MG63 (cell line): ENCODE results near the gene KRTAP1-5. TPM values are rescaled to one million over a fixed set of nuclear protein-coding genes. Genes with fewer than 3 reads are reported as not detected.
"Not testable (repeated sequence)": the region's sequence is repeated elsewhere in the genome, so short reads cannot be mapped to it uniquely, and the experiment has no call there.

Source experiments
- DNase-seq: peaks from one replicate; pipeline ENCODE4 v3.0.0-alpha.2; 2020
- H3K27me3 ChIP-seq: fragments of 250-450 bp; sonication (Bioruptor Pico); 2 replicates; pipeline ENCODE4 v1.5.1; 2020; ENCODE audit warnings: mild to moderate bottlenecking, moderate library complexity
- H3K36me3 ChIP-seq: fragments of 250-450 bp; sonication (Bioruptor Pico); 2 replicates; pipeline ENCODE4 v1.5.1; 2020; ENCODE audit warnings: mild to moderate bottlenecking, moderate library complexity
- H3K4me3 ChIP-seq: fragments of 250-450 bp; sonication (Bioruptor Pico); 2 replicates; pipeline ENCODE4 v1.5.1; 2020; ENCODE audit warnings: mild to moderate bottlenecking, moderate library complexity
- H3K9me3 ChIP-seq: fragments of 250-450 bp; sonication (Bioruptor Pico); 2 replicates; pipeline ENCODE4 v1.5.1; 2020; ENCODE audit warnings: mild to moderate bottlenecking, moderate library complexity
- total RNA-seq: library from RNA; depleted of rRNA; stranded (reverse); fragments of >200 nt; shearing (Covaris generic); gene quantifications from 2 replicates; pipeline ENCODE4 v1.2.3, GENCODE V29; 2014; ENCODE audit warnings: low replicate concordance

Gene KRTAP1-5
- total RNA-seq, 1 experiment from 2014 or later: 1.2 TPM

GRCh38 chr17:41016578-41017215, 10.3 kb downstream of the KRTAP1-5 start:
- no peak for DNase-seq
- no peaks in the 10 kb centered on the region for H3K27me3 ChIP-seq
- no peak overlapping the region for H3K4me3 ChIP-seq
- no peaks in the 10 kb centered on the region for H3K36me3 ChIP-seq
- H3K9me3 ChIP-seq: no peaks in the 10 kb centered on the region; the same call in 1 of the 2 replicates

DNA sequence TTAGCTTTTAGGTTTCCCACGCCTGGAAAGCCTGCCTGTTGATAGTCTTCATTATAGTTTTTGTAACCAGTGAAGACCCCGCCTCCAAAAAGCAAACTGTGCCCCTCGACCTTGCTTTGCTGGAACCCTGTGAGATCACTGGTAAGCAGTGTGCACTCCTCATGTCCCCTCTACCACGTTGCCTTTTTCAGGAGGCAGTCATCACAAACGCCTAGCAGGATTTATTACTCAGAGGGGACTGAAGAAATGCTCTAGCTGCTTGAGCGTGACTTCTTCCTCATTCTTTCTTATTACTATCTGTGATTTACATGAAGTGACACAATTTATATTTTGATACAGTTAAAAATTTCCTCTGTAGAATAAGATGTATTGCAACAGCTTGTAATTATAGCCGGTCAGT, 11.6 kb downstream of the KRTAP1-5 start:
- Histone ChIP-seq H3K36me3 (no peaks in the 10 kb centered on the region), H3K4me3 (no peak overlapping the region), H3K27me3 (no peaks in the 10 kb centered on the region), H3K9me3 (no peaks in the 10 kb centered on the region; the same call in 1 of the 2 replicates)
- no peak for DNase-seq

DNA sequence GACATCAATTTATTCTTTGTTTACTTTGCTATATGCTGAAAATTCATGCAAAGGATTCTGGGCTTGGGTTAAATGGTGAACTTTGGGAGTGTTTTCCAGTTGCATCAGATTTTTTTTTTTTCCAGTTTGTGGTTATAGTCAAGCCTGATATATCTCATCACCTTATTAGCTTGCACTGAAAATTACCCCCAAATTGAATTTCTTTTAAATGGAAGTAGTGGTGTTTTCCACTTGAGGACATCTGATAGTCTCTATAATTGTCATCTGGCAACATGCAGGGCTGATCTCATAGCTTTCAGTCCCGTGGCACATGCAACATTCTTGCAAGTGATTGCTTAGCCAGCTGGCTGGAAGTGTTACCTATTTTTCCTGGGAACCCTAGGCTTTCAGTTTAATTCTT, 13.4 kb downstream of the KRTAP1-5 start:
- DNase-seq: peak; percentile 47
- Histone ChIP-seq H3K36me3 (no peaks in the 10 kb centered on the region), H3K4me3 (no peak overlapping the region), H3K9me3 (no peaks in the 10 kb centered on the region; the same call in 1 of the 2 replicates), H3K27me3 (no peaks in the 10 kb centered on the region)

DNA sequence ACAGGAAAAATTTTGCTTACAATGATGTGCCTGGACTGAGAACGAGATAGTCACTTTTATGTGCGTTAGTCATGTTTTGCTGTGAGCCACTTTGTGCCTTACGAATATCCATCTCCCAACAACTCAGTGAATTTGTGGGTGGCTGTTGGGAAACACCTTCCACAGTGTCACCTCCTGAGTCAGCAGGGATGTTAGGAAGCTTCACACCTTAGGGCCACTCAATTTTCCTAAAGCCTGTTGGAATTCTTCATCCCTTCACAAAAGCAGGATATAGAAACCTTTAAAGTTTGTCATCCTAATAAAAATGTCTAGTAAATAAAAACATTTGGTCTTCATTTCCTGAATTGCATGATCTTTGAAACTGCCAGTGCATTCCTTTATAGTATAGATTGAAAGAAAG, 13.8 kb downstream of the KRTAP1-5 start:
- H3K27me3 ChIP-seq: no peaks in the 10 kb centered on the region
- DNase-seq: no peak
- no peak overlapping the region for H3K4me3 ChIP-seq
- H3K36me3 ChIP-seq: no peaks in the 10 kb centered on the region
- no peaks in the 10 kb centered on the region; the same call in 1 of the 2 replicates for H3K9me3 ChIP-seq

DNA sequence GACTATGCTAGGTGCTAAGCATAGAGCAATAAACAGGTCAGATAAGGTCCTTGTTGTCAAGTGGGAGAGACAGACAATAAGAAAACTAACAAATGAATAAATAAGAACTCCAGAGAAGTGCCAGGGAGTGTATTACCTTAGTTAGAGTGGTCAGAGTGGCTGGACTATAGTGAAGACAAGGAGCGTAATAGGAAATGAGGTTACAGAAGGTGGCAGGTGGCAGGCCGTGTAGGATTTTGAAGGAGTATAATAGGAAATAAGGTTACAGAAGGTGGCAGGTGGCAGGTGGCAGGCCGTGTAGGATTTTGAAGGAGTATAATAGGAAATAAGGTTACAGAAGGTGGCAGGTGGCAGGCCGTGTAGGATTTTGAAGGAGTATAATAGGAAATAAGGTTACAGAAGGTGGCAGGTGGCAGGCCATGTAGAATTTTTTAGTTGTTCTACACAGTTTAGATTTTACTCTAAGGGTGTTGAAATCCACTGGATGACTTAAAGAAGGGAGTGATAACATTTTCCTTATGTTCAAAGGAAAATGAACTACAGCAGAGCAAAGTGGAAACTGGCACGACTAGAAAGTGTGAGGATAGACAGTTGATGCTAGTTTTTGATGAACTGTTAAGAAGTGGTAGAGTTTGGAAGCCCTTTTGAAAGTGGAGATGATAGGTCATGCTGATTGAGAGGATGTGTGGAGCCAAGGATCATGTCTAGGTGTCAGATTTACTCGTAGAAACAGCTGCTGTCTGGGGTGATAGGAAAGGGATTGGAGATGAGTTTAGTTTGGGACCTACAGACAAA, 14.5 kb downstream of the KRTAP1-5 start:
- H3K9me3 ChIP-seq: no peaks in the 10 kb centered on the region; the same call in 1 of the 2 replicates
- no peaks in the 10 kb centered on the region for H3K27me3 ChIP-seq
- no peak overlapping the region for H3K4me3 ChIP-seq
- DNase-seq: no peak
- no peaks in the 10 kb centered on the region for H3K36me3 ChIP-seq

DNA sequence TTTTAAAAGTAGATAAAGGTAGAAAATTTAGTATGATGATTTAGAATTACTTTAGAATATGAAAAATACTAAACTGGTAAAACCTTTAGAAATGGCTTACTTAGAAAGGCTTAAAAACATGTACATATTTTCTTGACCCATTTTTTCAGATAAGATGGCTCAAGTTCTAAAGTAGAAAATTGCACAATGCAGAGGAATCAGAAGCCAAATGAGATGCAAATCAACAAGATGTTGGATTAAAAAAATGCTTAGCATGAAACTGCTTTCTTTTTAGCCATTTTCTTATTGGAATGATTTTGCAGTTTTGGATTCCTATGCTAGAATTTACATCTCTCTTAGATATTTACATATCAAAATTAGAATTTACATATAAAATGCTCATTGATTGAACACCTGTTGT, 16.6 kb downstream of the KRTAP1-5 start:
- H3K36me3 ChIP-seq: no peaks in the 10 kb centered on the region
- H3K4me3 ChIP-seq: no peak overlapping the region
- no peak for DNase-seq
- H3K9me3 ChIP-seq: no peaks in the 10 kb centered on the region; the same call in 1 of the 2 replicates
- H3K27me3 ChIP-seq: no peaks in the 10 kb centered on the region

DNA sequence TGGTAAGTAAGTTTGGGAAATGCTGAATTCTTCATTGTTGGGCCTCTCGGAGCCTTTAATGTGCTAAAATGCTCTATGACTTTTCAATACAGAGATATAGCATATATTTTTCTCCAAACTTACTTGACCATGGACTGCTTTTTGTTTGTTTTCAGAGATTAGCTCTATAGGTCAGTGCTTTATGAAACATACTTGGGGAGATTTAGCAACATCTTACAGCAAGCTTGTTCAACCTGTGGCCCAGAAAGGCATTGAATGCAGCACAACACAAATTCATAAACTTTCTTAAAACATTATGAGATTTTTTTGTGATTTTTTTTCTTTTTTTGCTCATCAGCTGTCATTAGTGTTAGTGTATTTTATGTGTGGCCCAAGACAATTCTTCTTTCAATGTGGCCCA, 17.1 kb downstream of the KRTAP1-5 start:
- DNase-seq: no peak
- H3K9me3 ChIP-seq: no peaks in the 10 kb centered on the region; the same call in 1 of the 2 replicates
- H3K36me3 ChIP-seq: no peaks in the 10 kb centered on the region
- H3K4me3 ChIP-seq: no peak overlapping the region
- H3K27me3 ChIP-seq: no peaks in the 10 kb centered on the region

DNA sequence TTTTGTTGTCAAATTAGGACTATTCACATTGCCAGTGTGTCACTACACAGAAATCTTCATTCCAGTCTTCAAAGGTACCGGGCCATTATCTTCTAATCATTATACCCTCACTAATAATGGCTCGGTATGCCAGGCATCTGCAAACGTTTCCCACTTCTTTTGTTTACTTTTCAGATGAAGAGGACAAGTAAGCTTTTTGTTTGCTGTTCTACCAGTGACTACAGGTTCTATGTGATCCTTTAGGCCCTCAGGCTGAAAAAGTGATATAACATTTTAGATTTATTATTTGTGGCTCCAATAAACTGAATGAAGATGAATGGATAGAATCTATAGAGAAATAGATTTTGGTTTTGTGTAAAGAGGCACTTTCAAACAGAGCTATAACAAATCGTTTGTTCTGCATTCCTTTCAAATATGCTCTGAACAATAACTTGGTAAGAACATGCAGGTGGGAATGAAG, 17.7 kb downstream of the KRTAP1-5 start:
- H3K9me3 ChIP-seq: no peaks in the 10 kb centered on the region
- no peaks in the 10 kb centered on the region for H3K36me3 ChIP-seq
- DNase-seq: no peak
- H3K27me3 ChIP-seq: no peaks in the 10 kb centered on the region
- H3K4me3 ChIP-seq: no peak overlapping the region

DNA sequence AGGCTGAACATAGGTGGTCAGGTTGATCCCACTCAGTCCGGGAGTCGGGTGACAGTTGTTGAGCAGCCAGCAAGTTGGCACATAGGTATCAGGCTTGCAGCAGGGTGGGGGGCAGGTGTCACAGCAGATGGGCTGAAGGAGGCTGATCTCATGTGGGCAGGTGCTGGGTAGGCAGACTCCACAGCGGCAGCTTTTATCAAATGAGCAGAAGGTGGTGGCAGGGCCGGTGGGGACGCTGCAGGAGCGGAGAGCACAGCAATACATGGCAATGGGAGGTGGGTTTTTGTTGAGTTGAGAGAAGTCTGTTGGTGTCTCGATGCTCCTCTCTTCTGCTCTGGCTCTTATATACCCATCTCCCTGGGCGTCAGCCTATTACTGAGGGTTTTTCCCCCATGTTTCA, 18.2 kb downstream of the KRTAP1-5 start, which contains the start of gene KRTAP3-1:
Gene KRTAP3-1 (minus strand): TSS at position 318 of the 400 bp plus-strand sequence. CDS start 54 bp downstream, at position 264.
- no peaks in the 10 kb centered on the region for H3K9me3 ChIP-seq
- no peak for DNase-seq
- H3K27me3 ChIP-seq: no peaks in the 10 kb centered on the region
- H3K4me3 ChIP-seq: no peak within 1 kb of the TSS
- H3K36me3 ChIP-seq: no peaks in the 10 kb centered on the region

GRCh38 chr17:41004397-41004796, 22.6 kb downstream of the KRTAP1-5 start:
- H3K4me3 ChIP-seq: no peak overlapping the region

GRCh38 chr17:41003926-41004325, 23.1 kb downstream of the KRTAP1-5 start:
- no peaks in the 10 kb centered on the region for H3K9me3 ChIP-seq
- DNase-seq: no peak
- H3K4me3 ChIP-seq: no peak overlapping the region
- no peaks in the 10 kb centered on the region for H3K36me3 ChIP-seq
- H3K27me3 ChIP-seq: no peaks in the 10 kb centered on the region

More at GRCh38 chr17:41004397-41004796, 22.6 kb downstream of the KRTAP1-5 start:
- DNase-seq: no peak
- Histone ChIP-seq H3K27me3 (no peaks in the 10 kb centered on the region), H3K9me3 (no peaks in the 10 kb centered on the region), H3K36me3 (no peaks in the 10 kb centered on the region)

DNA sequence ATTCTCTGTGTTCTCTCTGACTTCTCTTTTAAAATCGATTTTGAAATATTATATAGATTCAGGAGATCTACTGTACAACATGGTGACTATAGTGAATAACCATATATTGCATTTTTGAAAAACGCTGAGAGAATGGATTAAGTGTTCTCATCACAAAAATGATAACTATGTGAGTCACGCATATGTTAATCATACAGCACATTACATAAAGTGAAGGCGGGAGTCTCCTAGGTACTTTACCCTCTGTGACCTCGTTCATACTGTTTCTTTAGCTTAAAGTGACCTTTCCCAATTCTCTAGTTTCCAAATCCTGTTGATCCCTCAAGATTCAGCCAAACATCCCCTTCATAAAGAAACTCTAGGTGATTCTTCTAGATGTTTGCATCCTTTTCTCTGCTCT, 24.2 kb downstream of the KRTAP1-5 start:
- no peaks in the 10 kb centered on the region for H3K9me3 ChIP-seq
- H3K4me3 ChIP-seq: no peak overlapping the region
- no peak for DNase-seq
- H3K27me3 ChIP-seq: no peaks in the 10 kb centered on the region
- H3K36me3 ChIP-seq: no peaks in the 10 kb centered on the region

DNA sequence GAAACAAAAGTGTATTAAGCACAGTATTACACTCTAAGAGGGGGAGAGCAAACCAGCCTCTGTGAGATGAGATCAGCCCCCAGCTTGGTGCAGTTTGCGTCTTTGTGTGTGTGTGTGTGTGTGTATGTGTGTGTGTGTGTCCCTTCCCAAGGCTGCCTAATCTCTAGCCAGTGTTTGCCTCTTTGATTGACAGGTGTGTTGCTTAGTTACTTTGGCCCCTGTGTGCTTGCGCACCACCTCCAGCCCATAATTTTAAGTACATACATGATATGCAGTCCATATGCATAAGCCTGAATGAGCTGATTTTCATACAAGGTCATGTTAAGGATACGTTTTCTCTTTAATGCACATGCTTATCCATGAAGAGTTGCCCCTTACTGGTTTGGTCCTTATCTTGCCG, 25.2 kb downstream of the KRTAP1-5 start:
- Histone ChIP-seq H3K9me3 (no peaks in the 10 kb centered on the region), H3K36me3 (no peaks in the 10 kb centered on the region), H3K27me3 (no peaks in the 10 kb centered on the region), H3K4me3 (no peak overlapping the region)
- no peak for DNase-seq

- H3K27me3 ChIP-seq, H3K36me3 ChIP-seq, H3K9me3 ChIP-seq, DNase-seq, H3K4me3 ChIP-seq: not testable (repeated sequence)
These were observed 27.4 kb downstream of the KRTAP1-5 start, which contains the start of gene KRTAP3-2 for GRCh38 chr17:40999563-40999962. TSS of gene KRTAP3-2 (minus strand) at chr17:40999906. CDS start at chr17:40999853, 53 bp downstream.

DNA sequence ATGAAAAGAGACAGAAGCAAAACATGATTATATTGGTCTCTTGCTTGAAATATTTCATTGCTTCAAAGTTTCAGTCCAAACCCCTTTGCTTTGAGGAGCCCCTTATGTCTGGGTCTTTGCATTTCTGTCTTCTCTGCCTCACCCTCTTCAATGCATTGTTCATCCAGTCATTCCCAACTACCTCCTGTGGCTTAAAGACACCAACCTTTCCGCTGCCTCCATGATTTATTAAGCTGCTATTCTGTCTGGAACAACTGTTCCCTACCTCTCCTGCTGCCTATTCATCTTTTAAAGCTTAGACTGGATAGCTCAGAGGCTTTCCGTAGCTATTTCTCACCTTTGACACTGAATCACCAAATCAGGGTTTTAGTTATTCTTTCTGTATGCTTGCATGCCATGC, 29.6 kb downstream of the KRTAP1-5 start:
- DNase-seq: no peak
- H3K9me3 ChIP-seq: no peaks in the 10 kb centered on the region
- no peak overlapping the region for H3K4me3 ChIP-seq
- H3K36me3 ChIP-seq: no peaks in the 10 kb centered on the region
- H3K27me3 ChIP-seq: no peaks in the 10 kb centered on the region

DNA sequence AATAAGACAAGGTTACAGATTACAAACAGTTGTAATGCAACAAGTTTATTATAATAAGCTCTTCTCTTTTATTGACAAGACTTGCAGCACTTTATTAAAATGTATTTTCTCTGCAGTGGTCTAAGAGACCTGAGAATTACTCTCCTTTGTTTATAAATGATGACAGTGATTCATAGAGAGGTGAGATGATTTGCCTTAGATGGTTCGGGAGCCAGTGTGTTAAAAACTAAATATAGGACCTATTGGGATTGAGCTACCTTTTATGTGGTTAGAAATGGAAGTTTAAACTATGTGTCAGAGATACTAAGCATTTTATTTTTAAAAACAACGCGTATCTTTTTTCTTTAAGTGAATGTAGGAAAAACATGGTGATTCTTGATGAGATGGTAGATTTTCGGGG, 30.2 kb downstream of the KRTAP1-5 start:
- no peak for DNase-seq
- no peak overlapping the region for H3K4me3 ChIP-seq
- H3K36me3 ChIP-seq: no peaks in the 10 kb centered on the region
- no peaks in the 10 kb centered on the region for H3K9me3 ChIP-seq
- H3K27me3 ChIP-seq: no peaks in the 10 kb centered on the region

GRCh38 chr17:40995116-40995515, 31.9 kb downstream of the KRTAP1-5 start:
- Histone ChIP-seq H3K4me3 (no peak overlapping the region), H3K36me3 (no peaks in the 10 kb centered on the region), H3K9me3 (no peaks in the 10 kb centered on the region; the same call in 1 of the 2 replicates), H3K27me3 (no peaks in the 10 kb centered on the region)
- DNase-seq: no peak
